Heart left ventricle (tissue), 16 donors: ENCODE data around the gene CCSER2. TPM values are rescaled to one million over a fixed set of nuclear protein-coding genes. Genes with fewer than 3 reads are reported as not detected.
A peak's percentile ranks its signal among the peaks of the same experiment; 100 is the strongest.
"Not testable (repeated sequence)": the region's sequence is repeated elsewhere in the genome, so short reads cannot be mapped to it uniquely, and the experiment has no call there.

Experiments used
- ATAC-seq, 4 donors: fragments of 200-7000 bp; cut with Tn5 transposase; one replicate each; pipeline ENCODE4 v1.9.1; 2020 to 2022; ENCODE audit warnings: moderate library complexity in 4 of 4, mild to moderate bottlenecking in 3 of 4, moderate number of reproducible peaks in 1 of 4
- DNase-seq, 5 donors: peaks; one replicate each; pipeline ENCODE4 v3.0.0-alpha.2; 2020
- H3K27ac ChIP-seq, 12 donors: fragments of 200-600 bp; sonication (generic) in 4 of 12; one replicate each; pipeline versions ENCODE4 v1.5.0 to v1.8.0; 2016 to 2022; ENCODE audit warnings: mild to moderate bottlenecking in 2 of 12
- H3K27me3 ChIP-seq, 9 donors: fragments of 200-600 bp; sonication (generic) in 2 of 9; one replicate each; pipeline versions ENCODE4 v1.5.1 to v1.8.0; 2016 to 2022; ENCODE audit warnings: mild to moderate bottlenecking in 3 of 9
- H3K36me3 ChIP-seq, 9 donors: fragments of 200-600 bp; sonication (generic) in 2 of 9; one replicate each; pipeline versions ENCODE4 v1.5.0 to v1.8.0; 2018 to 2022; ENCODE audit warnings: mild to moderate bottlenecking in 2 of 9
- H3K4me1 ChIP-seq, 12 donors: fragments of 200-600 bp; sonication (generic) in 4 of 12; one replicate each; pipeline versions ENCODE4 v1.5.0 to v1.8.0; 2016 to 2022; ENCODE audit warnings: mild to moderate bottlenecking in 3 of 12
- H3K4me3 ChIP-seq, 12 donors: fragments of 200-600 bp; sonication (generic) in 4 of 12; one replicate each; pipeline versions ENCODE4 v1.5.0 to v1.8.0; 2017 to 2022; ENCODE audit warnings: mild to moderate bottlenecking in 9 of 12, moderate library complexity in 4 of 12
- H3K9me3 ChIP-seq, 12 donors: fragments of 200-600 bp; sonication (generic) in 4 of 12; one replicate each; pipeline versions ENCODE4 v1.5.0 to v1.8.0; 2016 to 2022; ENCODE audit warnings: mild to moderate bottlenecking in 1 of 12
- POLR2A ChIP-seq, 2 donors: fragments of 450-650 bp; IDR thresholded peaks; one replicate each; pipeline ENCODE4 v1.6.1; 2017; ENCODE audit warnings: antibody characterized with exemption in 2 of 2, mild to moderate bottlenecking in 2 of 2, moderate library complexity in 2 of 2
- WGBS, 4 donors: extraction: QIAGEN DNeasy Blood & Tissue Kit in 2 of 4; methylation state at CpG; one replicate each; pipeline versions ENCODE4 v1.1.5 to v1.1.7; 2013 to 2018; 5-methylcytosine and 5-hydroxymethylcytosine counted together
- intact Hi-C, 10 donors: fragments of 100-400 bp; cut with DNase I; formaldehyde crosslinking; loops; one replicate each; pipeline versions ENCODE4 v1.11.1 to v1.14.2; 2022
- polyA plus RNA-seq, 2 donors: library from polyadenylated mRNA; stranded (reverse); fragments of 200-250 nt; gene quantifications; one replicate each; pipeline ENCODE4 v1.2.3, GENCODE V29; 2013
- total RNA-seq, 9 donors: library from RNA; depleted of rRNA in 2 of 9; stranded (reverse); fragments of >200 nt in 2 of 9; fragmentation: NEBNext Ultra II Directional in 3 of 9; extraction: Animal tissue kit (Norgen Biotek cat#: 25700) in 3 of 9; gene quantifications; one replicate each; pipeline versions ENCODE4 v1.1.0 to v1.2.4, GENCODE V29; 2016 to 2023
- TF ChIP-seq, protein P1 (sequence below), 12 donors: fragments of 200-600 bp; sonication (generic) in 4 of 12; IDR thresholded peaks; one replicate each; pipeline versions ENCODE4 v1.5.0 to v1.8.0; 2018 to 2022; ENCODE audit warnings: antibody characterized with exemption in 12 of 12, mild to moderate bottlenecking in 5 of 12
- donor health status: ischemic (EF 13 %, LVEDD 7.1; RV severe dilation, severe dysfunction).
- donor health status: healthy with polysubstance abuse.
- donor health status: DM: no; HTN: yes; CAD: no.
- donor health status: DM: no; HTN: no; CAD: no.
- donor health status: ischemic (EF 25% LVEDD 6.9; RV normal size, moderate dysfunction).
- donor health status: ischemic (EF 25% LVEDD 5.7; RV mildly dilated, moderate dysfunction).
- donor health status: healthy.
- donor health status: DM: yes; HTN: yes; CAD: no.
- donor health status: ischemic (EF 35%, LVEDD 5.7; RV mildly dilated, moderate dysfunction).
- donor health status: nonischemic (EF 11% LVEDD 7.7; RV severe dilation, severe dysfunction).
- donor health status: DM: yes; HTN: yes; CAD: no.
- donor health status: PGD.
- donor health status: ischemic (EF 29% LVEDD 5.4; RV normal size, mild dysfunction).
- donor health status: nonischemic (EF 23%, LVEDD 6.1; RV moderate dilation, normal function).

Gene CCSER2
- total and polyA plus RNA-seq, 11 donors, result 32.4 to 244 (median 159) TPM

DNA sequence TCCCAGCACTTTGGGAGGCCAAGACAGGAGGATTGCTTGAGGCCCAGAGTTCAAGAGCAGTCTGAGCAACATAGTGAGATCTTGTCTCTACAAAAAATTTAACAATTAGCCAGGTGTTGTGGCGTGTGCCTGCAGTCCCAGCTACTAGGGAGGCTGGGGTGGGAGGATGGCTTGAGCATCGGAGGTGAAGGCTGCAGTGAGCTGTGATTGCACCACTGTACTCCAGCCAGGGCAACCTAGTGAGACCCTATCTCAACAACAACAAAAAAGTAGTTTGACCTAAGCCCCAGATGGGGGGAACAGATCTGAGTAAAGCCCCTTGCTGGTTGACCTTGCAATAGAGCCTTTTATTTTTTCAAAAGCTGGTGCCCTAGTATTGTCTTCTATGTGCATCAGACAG is 15.6 kb upstream of the CCSER2 start:
- no peak overlapping the region for H3K4me3 ChIP-seq
- TF ChIP-seq, protein P1, sequence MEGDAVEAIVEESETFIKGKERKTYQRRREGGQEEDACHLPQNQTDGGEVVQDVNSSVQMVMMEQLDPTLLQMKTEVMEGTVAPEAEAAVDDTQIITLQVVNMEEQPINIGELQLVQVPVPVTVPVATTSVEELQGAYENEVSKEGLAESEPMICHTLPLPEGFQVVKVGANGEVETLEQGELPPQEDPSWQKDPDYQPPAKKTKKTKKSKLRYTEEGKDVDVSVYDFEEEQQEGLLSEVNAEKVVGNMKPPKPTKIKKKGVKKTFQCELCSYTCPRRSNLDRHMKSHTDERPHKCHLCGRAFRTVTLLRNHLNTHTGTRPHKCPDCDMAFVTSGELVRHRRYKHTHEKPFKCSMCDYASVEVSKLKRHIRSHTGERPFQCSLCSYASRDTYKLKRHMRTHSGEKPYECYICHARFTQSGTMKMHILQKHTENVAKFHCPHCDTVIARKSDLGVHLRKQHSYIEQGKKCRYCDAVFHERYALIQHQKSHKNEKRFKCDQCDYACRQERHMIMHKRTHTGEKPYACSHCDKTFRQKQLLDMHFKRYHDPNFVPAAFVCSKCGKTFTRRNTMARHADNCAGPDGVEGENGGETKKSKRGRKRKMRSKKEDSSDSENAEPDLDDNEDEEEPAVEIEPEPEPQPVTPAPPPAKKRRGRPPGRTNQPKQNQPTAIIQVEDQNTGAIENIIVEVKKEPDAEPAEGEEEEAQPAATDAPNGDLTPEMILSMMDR (IDR thresholded peaks at IDR 0.05), result no peak
- no peak for TF ChIP-seq POLR2A (IDR thresholded peaks at IDR 0.05)
- 83 to 95% (median 88%) methylated on average over 2 of the region's 2 CpGs for WGBS, 4 donors
- ATAC-seq, result no peak
- intact Hi-C loops, result no loop called here
- H3K9me3 ChIP-seq, result no peaks in the 10 kb centered on the region
- H3K27me3 ChIP-seq, result no peaks in the 10 kb centered on the region
- peaks cover 0 to 19% (median 10%) of the 10 kb centered on the region in 12 donors for H3K4me1 ChIP-seq
- DNase-seq, result no peak
- H3K27ac ChIP-seq, result no peak overlapping the region
- H3K36me3 ChIP-seq, result no peaks in the 10 kb centered on the region

DNA sequence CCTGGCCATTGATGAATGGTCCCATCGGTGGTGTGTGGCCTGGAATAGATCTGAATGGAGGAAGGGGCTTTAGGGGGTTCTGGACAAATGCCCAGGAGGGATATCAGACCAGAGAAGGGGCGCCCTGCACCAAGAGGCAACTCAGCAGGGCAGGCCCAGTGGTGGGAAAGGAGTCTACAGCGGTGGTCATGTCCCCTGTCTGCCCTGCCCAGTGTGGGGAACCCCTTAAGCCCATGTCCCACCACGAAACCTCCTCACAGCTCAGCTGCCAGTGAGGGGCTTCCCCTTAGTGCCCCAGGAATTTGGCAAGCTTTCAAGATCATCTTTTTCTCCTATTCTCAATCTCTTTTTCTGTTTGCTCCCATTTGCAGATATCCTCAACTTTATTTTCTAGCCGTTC is 14.1 kb upstream of the CCSER2 start:
- H3K27me3 ChIP-seq, result no peaks in the 10 kb centered on the region
- ATAC-seq, result no peak
- DNase-seq, result no peak
- 81 to 88% (median 83%) methylated on average over 5 of the region's 5 CpGs for WGBS, 4 donors
- no peak overlapping the region for H3K4me3 ChIP-seq
- H3K4me1 ChIP-seq, result peaks cover 0 to 6% (median 1%) of the 10 kb centered on the region in 12 donors
- intact Hi-C loops, result no loop called here
- no peaks in the 10 kb centered on the region for H3K36me3 ChIP-seq
- H3K27ac ChIP-seq, result no peak overlapping the region
- no peaks in the 10 kb centered on the region for H3K9me3 ChIP-seq
- TF ChIP-seq POLR2A (IDR thresholded peaks at IDR 0.05), result no peak
- TF ChIP-seq, protein P1 (IDR thresholded peaks at IDR 0.05), result no peak

DNA sequence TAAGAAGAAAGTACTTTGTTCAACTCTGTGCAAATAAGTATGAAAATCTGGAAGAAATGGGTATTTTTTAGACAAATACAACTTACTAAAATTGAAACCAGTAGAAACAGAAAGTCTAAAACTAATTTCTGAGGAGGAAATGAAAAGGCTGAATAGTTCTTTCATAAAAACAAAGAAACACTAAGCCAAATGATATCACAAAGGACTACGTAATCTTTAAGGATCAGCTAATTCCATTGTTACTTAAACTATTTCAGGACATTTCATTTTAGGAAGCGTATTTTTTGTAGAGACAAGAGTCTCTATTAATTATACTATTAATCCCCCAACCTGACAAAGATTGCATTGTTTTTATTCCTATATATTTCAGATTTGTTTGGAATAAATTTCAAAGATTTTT is 11.2 kb upstream of the CCSER2 start:
- Histone ChIP-seq H3K4me3 (no peak overlapping the region), H3K4me1 (peaks cover 0 to 6% (median 0%) of the 10 kb centered on the region in 12 donors), H3K36me3 (no peaks in the 10 kb centered on the region), H3K27ac (peak overlapping the region in 1 of 12 donors; percentile 11), H3K9me3 (no peaks in the 10 kb centered on the region), H3K27me3 (no peaks in the 10 kb centered on the region)
- no peak for TF ChIP-seq POLR2A (IDR thresholded peaks at IDR 0.05)
- TF ChIP-seq, protein P1 (IDR thresholded peaks at IDR 0.05), result no peak
- no peak for DNase-seq
- 47 to 59% (median 54%) methylated on average over 2 of the region's 2 CpGs for WGBS, 4 donors
- intact Hi-C loops, result no loop called here
- no peak for ATAC-seq

DNA sequence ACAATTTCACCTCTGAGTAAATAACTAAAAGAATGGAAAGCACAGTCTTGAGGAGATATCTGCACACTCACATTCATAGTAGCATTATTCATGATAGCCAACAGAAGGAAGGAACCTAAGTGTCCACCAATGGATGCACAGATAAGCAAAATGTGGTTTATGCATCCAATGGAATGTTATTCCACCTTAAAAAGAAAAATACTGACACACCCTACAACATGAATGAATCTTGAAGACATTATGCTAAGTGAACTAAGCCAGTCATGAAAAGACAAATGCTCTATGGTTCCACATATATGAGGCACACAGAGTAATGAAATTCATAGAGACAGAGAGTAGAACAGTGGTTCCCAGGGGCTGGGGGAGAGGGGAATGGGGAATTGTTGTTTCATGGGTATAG is 6.5 kb upstream of the CCSER2 start:
- Histone ChIP-seq H3K27ac (no peak overlapping the region), H3K4me1 (no peaks in the 10 kb centered on the region), H3K27me3 (no peaks in the 10 kb centered on the region), H3K36me3 (no peaks in the 10 kb centered on the region), H3K4me3 (no peak overlapping the region), H3K9me3 (no peaks in the 10 kb centered on the region)
- ATAC-seq (no peak), DNase-seq (no peak)
- no peak for TF ChIP-seq POLR2A (IDR thresholded peaks at IDR 0.05)
- TF ChIP-seq, protein P1 (IDR thresholded peaks at IDR 0.05), result no peak
- intact Hi-C loops, result no loop called here

DNA sequence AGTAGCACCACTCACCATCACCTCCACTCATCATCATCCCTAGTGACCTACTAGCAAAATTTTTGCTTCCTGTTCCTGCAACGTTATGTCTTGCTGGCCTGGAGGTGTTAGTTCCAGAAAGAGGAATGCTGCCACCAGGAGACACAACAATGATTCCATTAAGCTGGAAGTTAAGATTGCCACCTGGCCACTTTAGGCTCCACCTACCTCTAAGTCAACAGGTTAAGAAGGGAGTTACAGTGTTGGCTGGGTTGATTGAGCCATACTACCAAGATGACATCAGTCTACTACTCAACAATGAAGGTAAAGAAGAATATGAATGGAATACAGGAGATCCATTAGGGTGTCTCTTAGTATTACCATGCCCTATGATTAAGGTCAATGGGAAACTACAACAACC is 4.8 kb upstream of the CCSER2 start:
- H3K9me3 ChIP-seq, H3K4me3 ChIP-seq, H3K27ac ChIP-seq, H3K36me3 ChIP-seq, ATAC-seq, intact Hi-C loops, H3K4me1 ChIP-seq, DNase-seq, H3K27me3 ChIP-seq: not testable (repeated sequence)
- 30 to 47% (median 43%) methylated on average over 1 of the region's 1 CpG for WGBS, 4 donors

DNA sequence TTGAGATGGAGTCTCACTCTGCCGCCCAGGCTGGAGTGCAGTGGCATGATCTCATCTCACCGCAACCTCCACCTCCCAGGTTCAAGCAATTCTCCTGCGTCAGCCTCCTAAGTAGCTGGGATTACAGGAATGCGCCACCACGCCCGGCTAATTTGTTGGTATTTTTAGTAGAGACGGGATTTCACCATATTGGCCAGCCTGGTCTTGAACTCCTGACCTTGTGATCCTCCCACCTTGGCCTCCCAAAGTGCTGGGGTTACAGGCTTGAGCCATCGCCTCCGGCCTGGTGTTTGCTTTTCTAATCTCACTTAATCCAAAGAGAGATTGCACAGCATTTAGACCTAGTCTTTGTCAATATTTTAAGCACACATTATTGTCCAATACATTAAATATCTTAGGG is 1.4 kb upstream of the CCSER2 start:
- H3K4me1 ChIP-seq, result peaks cover 0 to 34% (median 21%) of the 10 kb centered on the region in 12 donors
- peak overlapping the region in 1 of 12 donors; percentile 97 for H3K27ac ChIP-seq
- H3K4me3 ChIP-seq, H3K9me3 ChIP-seq, H3K36me3 ChIP-seq, H3K27me3 ChIP-seq, DNase-seq, ATAC-seq, intact Hi-C loops: not testable (repeated sequence)
- 85 to 95% (median 92%) methylated on average over 9 of the region's 9 CpGs for WGBS, 4 donors
